Transverse colon (tissue), 4 donors: ENCODE measurements around the gene TRIM3. TPM values are rescaled to one million over a fixed set of nuclear protein-coding genes. Genes with fewer than 3 reads are reported as not detected.

Experiments used
- DNase-seq: peaks from one replicate; pipeline ENCODE4 v3.0.0-alpha.2; 2019
- H3K27ac ChIP-seq, 4 donors: fragments of 200-600 bp; sonication (generic); 2 replicates each; pipeline ENCODE4 v1.5.1; 2016 to 2018; ENCODE audit warnings: inconsistent platforms in 4 of 4
- H3K27me3 ChIP-seq: fragments of 200-600 bp; sonication (generic); 2 replicates; pipeline ENCODE4 v1.5.1; 2017; ENCODE audit warnings: inconsistent platforms
- H3K36me3 ChIP-seq, 4 donors: fragments of 200-600 bp; sonication (generic); 2 replicates each; pipeline ENCODE4 v1.5.1; 2017 to 2019; ENCODE audit warnings: inconsistent platforms in 4 of 4
- H3K4me1 ChIP-seq, 4 donors: fragments of 200-600 bp; sonication (generic); 2 replicates each; pipeline ENCODE4 v1.5.1; 2017 to 2020; ENCODE audit warnings: inconsistent platforms in 4 of 4
- H3K4me3 ChIP-seq, 4 donors: fragments of 200-600 bp; sonication (generic); 1 replicate in 1 of 4; 2 replicates in 3 of 4; pipeline versions ENCODE4 v1.5.1 to v1.6.1; 2017 to 2019; ENCODE audit warnings: inconsistent platforms in 4 of 4
- H3K9me3 ChIP-seq, 2 donors: fragments of 200-600 bp; sonication (generic); 2 replicates each; pipeline ENCODE4 v1.5.1; 2017 to 2019; ENCODE audit warnings: inconsistent platforms in 2 of 2
- EP300 ChIP-seq: sonication (generic); formaldehyde crosslinking; IDR thresholded peaks from one replicate; pipeline ENCODE4 v1.6.1; 2017; ENCODE audit warnings: antibody characterized with exemption, low read depth
- POLR2A ChIP-seq: fragments of 450-650 bp; IDR thresholded peaks from one replicate; pipeline ENCODE4 v1.6.1; 2016; ENCODE audit warnings: antibody characterized with exemption, mild to moderate bottlenecking, moderate library complexity
- POLR2AphosphoS5 ChIP-seq, 3 donors: sonication (generic); formaldehyde crosslinking; IDR thresholded peaks; one replicate each; pipeline ENCODE4 v1.6.1; 2016; ENCODE audit warnings: antibody characterized with exemption in 3 of 3
- WGBS, 2 donors: methylation state at CpG; one replicate each; pipeline ENCODE4 v1.1.5; 2018; ENCODE audit warnings: low coverage in 1 of 2; 5-methylcytosine and 5-hydroxymethylcytosine counted together
- in situ Hi-C, 4 donors: fragments of 200-750 bp; cut with MboI; loops; one replicate each; pipeline versions ENCODE4 v1.15.0 to v1.15.1; 2017; ENCODE audit warnings: low sequenced_read_pairs in 3 of 4, low pct_ligation_motif_present in 1 of 4, low pct_unique_long_range_greater_than_20kb in 1 of 4
- intact Hi-C: fragments of 100-400 bp; cut with DNase I; formaldehyde crosslinking; loops from one replicate; pipeline ENCODE4 v1.15.1; 2023; ENCODE audit warnings: low total_unique reads
- total RNA-seq, 4 donors: library from RNA; depleted of rRNA; stranded (reverse); fragments of >200 nt; gene quantifications; one replicate each; pipeline ENCODE4 v1.1.0, GENCODE V29; 2016
- TF ChIP-seq, protein P1 (sequence below), 5 experiments: fragments of 200-600 bp in 3 of 5; fragments of 450-650 bp in 2 of 5; sonication (generic) in 3 of 5; IDR thresholded peaks; 1 replicate in 2 of 5; 2 replicates in 3 of 5; pipeline ENCODE4 v1.5.1; 2016 to 2017; ENCODE audit warnings: antibody characterized with exemption in 5 of 5, inconsistent platforms in 3 of 5, mild to moderate bottlenecking in 2 of 5, moderate library complexity in 1 of 5

Gene TRIM3
- total RNA-seq, 4 donors from 2014 or later, result 49.1 to 205 (median 67.9) TPM

DNA sequence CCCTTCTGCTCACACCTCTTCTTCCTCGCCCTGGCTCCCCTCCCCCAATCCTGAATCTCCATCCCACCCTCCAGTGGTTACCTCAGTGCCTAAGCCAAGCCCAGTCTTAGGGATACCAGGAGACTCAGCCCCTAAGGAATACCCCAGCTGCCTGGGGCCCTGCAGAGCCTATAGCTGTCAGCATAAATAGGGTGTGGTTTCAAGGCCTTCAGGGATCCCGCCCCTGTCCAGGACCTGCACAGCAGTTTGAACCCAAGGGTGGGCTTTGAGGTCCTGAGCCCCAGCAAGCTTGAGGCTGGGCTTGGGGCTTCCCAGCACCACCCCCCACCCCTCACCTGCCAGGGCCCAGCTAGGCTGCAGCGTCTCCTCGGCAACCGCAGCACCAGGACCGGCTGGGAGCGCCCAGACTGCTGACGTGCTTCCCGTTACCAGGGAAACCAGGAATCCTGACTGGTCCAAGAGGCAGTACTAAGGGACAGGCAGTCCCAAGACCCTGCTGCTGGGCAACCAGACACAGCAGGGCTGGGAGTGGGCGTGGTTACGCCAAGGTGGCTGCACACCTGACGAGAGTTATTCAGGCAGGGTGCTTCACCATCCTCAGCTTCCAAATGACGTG is 68.6 kb downstream of the TRIM3 start:
- TF ChIP-seq, protein P1, sequence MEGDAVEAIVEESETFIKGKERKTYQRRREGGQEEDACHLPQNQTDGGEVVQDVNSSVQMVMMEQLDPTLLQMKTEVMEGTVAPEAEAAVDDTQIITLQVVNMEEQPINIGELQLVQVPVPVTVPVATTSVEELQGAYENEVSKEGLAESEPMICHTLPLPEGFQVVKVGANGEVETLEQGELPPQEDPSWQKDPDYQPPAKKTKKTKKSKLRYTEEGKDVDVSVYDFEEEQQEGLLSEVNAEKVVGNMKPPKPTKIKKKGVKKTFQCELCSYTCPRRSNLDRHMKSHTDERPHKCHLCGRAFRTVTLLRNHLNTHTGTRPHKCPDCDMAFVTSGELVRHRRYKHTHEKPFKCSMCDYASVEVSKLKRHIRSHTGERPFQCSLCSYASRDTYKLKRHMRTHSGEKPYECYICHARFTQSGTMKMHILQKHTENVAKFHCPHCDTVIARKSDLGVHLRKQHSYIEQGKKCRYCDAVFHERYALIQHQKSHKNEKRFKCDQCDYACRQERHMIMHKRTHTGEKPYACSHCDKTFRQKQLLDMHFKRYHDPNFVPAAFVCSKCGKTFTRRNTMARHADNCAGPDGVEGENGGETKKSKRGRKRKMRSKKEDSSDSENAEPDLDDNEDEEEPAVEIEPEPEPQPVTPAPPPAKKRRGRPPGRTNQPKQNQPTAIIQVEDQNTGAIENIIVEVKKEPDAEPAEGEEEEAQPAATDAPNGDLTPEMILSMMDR (IDR thresholded peaks at IDR 0.05), result no peak
- TF ChIP-seq EP300 (no peak), POLR2A (no peak), POLR2AphosphoS5 (IDR thresholded peaks at IDR 0.05) (no peak)
- Histone ChIP-seq H3K4me1 (peaks cover 0 to 15% (median 5%) of the 10 kb centered on the region in 4 donors), H3K4me3 (no peak overlapping the region), H3K27me3 (no peaks in the 10 kb centered on the region), H3K9me3 (no peaks in the 10 kb centered on the region), H3K27ac (peak overlapping the region in 1 of 4 donors; percentile 11), H3K36me3 (no peaks in the 10 kb centered on the region)
- in situ Hi-C loops, result no loop called here
- no peak for DNase-seq
- intact Hi-C loops, result no loop called here
- WGBS, 2 donors, result 85% methylated on average over 10 of the region's 13 CpGs; no CpG with 5 or more reads in 1 of the 2 donors

DNA sequence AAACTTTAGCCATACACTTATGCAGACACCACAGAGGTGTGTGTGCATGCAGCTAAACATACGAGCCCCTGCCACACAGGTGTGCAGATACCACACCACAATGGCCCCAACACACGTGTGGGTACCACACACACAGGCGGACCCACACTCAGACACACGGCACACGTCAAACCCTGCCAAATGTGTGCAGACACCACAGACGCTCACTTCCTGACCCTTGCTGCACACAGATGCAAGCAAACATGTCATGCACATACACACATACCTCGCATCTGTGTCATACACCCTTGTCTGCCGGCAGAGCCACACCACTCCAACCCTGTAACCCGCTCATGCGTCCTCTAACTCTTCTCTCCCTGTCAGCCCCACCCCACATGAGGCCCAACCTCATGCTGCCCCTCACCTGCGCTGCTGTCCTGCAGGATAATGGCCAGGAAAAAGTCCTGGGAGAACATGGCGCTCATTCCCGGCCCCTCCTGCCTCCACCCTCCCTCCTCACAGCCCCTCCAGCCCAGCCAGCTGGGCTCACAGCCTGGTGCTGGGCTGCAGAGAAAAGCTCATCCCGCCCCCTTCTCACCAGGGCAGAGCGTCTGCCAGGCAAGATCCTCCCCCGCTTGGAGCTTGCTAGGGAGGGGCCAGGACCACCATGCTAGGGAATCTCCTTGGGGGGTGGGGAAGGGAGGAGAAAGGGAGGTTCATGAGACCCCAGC is 69.2 kb downstream of the TRIM3 start:
- Histone ChIP-seq H3K9me3 (no peaks in the 10 kb centered on the region), H3K36me3 (no peaks in the 10 kb centered on the region), H3K4me3 (no peak overlapping the region), H3K4me1 (peaks cover 0 to 15% (median 5%) of the 10 kb centered on the region in 4 donors), H3K27me3 (no peaks in the 10 kb centered on the region), H3K27ac (peak overlapping the region in 1 of 4 donors; percentile 11)
- in situ Hi-C loops, result no loop called here
- WGBS, 2 donors, result 80% methylated on average over 16 of the region's 16 CpGs; no CpG with 5 or more reads in 1 of the 2 donors
- no peak for TF ChIP-seq POLR2A
- TF ChIP-seq EP300, result no peak
- TF ChIP-seq, protein P1 (IDR thresholded peaks at IDR 0.05), result no peak
- TF ChIP-seq POLR2AphosphoS5 (IDR thresholded peaks at IDR 0.05), result no peak
- intact Hi-C loops, result no loop called here
- DNase-seq, result no peak

DNA sequence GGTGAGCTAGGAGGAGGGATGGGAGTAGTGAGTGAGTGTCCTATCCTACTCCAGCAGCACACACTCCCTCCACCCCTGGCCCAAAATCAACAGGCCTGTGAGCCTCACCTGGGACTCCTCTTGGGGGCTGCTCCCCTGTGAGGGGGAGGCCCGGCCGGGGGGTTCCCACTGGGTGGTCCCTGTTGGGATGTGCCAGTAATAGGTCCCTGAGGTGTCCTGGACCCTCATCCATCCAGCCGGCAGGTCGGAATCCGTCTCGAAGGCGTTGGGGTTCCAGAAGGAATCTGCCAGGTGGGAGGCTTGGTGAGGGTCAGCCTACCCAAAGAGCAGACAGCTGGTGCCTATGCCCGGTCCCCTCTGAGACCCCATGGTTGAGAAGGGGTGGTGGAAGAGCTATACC is 70.2 kb downstream of the TRIM3 start:
- intact Hi-C loops, result no loop called here
- H3K36me3 ChIP-seq, result no peaks in the 10 kb centered on the region
- no peaks in the 10 kb centered on the region for H3K9me3 ChIP-seq
- DNase-seq, result no peak
- in situ Hi-C loops, result no loop called here
- WGBS, 2 donors, result 95% methylated on average over 8 of the region's 8 CpGs; no CpG with 5 or more reads in 1 of the 2 donors
- H3K27ac ChIP-seq, result peak overlapping the region in 2 of 4 donors; percentile 31 to 34
- peaks cover 0 to 15% (median 5%) of the 10 kb centered on the region in 4 donors for H3K4me1 ChIP-seq
- H3K27me3 ChIP-seq, result no peaks in the 10 kb centered on the region
- no peak for TF ChIP-seq POLR2A
- TF ChIP-seq, protein P1 (IDR thresholded peaks at IDR 0.05), result no peak
- no peak for TF ChIP-seq POLR2AphosphoS5 (IDR thresholded peaks at IDR 0.05)
- no peak for TF ChIP-seq EP300
- H3K4me3 ChIP-seq, result no peak overlapping the region

DNA sequence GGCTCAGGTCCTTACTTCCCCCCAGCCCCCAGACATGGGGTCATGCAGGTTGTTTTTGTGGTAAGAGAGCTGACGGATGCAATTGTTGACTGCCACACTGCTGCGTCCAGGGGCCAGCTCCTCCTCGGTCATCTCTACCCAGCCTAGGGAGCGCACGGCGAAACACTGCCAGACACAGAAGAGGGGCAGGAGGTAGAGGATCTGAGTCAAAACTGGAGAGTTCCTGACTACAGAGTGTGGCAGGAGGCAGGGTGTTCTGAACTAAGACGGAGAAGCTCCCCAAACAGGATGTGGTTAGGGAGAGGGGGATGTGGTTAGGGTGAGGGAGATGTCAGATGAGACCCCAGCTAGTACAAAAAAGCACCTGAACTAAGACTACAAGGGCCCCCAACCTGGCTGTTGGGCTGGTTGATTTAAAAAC is 71.2 kb downstream of the TRIM3 start:
- H3K4me1 ChIP-seq, result peaks cover 0 to 17% (median 5%) of the 10 kb centered on the region in 4 donors
- no peak overlapping the region for H3K4me3 ChIP-seq
- no peaks in the 10 kb centered on the region for H3K9me3 ChIP-seq
- H3K36me3 ChIP-seq, result no peaks in the 10 kb centered on the region
- H3K27me3 ChIP-seq, result no peaks in the 10 kb centered on the region
- in situ Hi-C loops (no loop called here), intact Hi-C loops (no loop called here)
- no peak for TF ChIP-seq POLR2A
- no peak for TF ChIP-seq EP300
- TF ChIP-seq POLR2AphosphoS5 (IDR thresholded peaks at IDR 0.05), result no peak
- TF ChIP-seq, protein P1 (IDR thresholded peaks at IDR 0.05), result no peak
- WGBS, 2 donors, result 69% methylated on average over 6 of the region's 7 CpGs; no CpG with 5 or more reads in 1 of the 2 donors
- H3K27ac ChIP-seq, result peak overlapping the region in 2 of 4 donors; percentile 30 to 31
- DNase-seq, result peak; percentile 57
